ENCODE data around the gene NFIB.

NFIB gene

GRCh38 chr9:14210428-14210827, 103.5 kb downstream of the NFIB start:
- DNase-seq, result no peak

- DNase-seq, result no peak
Measured at GRCh38 chr9:14209399-14210345, 104.3 kb downstream of the NFIB start.

DNA sequence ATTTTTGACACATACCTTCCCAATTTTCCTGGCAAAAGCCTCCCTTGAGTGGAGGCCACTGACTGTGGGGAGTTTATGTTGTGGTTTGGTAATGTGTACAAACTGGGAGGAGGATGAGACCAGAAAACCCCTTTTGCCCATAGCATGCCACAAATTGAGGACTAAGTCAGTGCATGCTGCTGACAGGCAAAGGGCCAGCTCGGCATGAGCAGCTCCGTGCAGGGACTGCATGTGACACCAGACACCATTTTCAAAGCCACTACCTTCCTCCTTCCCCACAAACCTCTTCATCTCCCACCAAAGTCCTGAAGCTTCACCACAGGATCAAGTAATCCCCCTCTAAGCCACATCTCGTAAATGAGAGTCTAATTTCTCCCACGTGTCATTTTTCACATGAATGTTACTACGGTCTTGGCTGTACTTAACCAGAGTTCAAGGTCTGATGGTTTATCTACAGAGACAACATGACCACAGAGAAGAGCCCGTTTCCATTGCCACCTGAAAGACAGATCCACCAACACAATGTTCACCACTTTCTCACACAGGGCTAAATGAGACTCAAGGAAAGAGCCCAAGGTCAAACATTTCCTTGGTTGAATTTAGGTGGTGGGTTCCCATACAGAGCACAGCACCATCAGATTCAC, 106.5 kb downstream of the NFIB start:
- no peak for DNase-seq

GRCh38 chr9:14205463-14205862, 108.5 kb downstream of the NFIB start:
- DNase-seq, result no peak

GRCh38 chr9:14203356-14204056, 110.4 kb downstream of the NFIB start:
- no peak for DNase-seq

GRCh38 chr9:14198841-14199455, 115.0 kb downstream of the NFIB start:
- no peak for DNase-seq

DNA sequence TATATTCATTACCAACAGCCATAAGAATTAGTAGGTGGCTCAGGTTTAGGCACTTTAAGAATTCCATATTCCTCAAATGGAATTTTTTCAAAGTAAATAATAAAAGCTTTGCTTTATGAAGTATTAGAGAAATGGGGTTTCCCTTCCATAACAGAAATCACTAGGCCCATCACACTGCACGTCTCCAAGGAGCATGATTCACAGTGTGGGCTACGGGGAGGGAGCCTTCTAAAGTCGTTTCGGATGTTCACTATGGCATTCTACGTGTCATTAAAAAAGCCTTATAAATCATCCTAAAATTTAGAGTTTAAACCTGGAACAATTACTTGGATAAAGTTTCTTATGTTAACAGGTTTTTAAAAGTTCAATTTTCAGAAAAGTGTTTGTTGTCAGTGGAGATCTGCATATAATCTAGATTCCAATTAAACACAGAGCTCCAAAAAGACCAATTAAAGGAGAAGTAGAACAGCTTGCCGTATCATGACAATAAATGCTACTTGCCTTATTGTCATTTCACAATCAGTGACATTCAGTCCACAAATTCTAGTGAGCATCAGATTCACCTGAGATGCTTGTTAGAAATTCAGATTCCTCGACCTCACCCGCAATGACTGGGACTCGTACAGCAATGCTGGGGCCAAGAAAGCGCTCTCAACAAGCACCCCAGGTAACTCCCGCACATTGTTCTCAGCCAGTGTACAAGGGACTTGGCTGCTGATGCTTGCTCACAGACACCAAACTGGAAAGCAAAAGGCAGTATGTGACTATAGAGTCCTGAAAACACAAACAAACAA, 115.7 kb downstream of the NFIB start:
- DNase-seq, result no peak

DNA sequence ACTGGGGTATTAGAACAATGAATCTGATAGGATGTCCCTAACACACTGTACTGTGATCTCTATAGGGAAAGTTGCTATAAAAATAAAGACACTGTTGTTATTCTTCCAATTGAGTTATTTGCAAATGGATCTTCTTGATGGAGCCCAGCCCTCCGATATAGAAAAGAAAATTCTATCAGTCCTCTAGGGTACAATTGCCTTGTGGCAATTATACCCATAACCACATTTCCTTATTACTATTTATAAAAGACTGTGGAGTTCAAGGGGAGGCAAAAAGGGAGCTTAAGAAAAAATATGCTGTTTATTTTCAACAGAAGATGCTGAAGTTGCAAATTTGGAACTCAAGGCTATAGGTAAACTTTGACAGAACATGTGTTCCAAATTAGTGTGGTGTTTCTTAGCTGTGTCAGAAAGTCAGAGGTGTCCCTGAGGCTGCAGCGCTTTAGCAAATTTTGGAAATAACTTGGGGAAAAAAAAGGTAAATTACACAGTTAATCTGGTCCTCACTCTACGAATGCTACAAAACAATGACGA, 116.5 kb downstream of the NFIB start:
- no peak for DNase-seq

- no peak for DNase-seq
Measured at GRCh38 chr9:14193328-14193990, 120.5 kb downstream of the NFIB start.

DNA sequence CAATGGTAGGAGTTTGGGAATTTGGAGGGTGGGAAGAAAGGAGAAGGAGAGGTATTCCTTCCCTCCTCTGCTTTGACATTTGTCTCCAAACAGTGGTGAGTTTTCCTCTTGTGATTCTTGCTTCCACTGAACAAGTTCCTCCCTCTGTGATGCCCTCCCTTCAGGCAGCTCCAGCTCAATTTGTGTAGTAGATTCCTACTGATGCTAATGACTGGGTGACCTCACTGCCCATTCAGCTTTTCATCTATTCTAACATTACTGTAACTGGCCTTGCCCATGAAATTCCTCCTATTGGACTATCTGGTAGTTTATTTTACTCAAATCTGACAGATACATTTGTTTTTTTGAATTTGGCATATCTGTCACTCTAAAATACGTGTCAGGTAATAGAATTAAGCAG, 121.4 kb downstream of the NFIB start:
- DNase-seq, result no peak

DNA sequence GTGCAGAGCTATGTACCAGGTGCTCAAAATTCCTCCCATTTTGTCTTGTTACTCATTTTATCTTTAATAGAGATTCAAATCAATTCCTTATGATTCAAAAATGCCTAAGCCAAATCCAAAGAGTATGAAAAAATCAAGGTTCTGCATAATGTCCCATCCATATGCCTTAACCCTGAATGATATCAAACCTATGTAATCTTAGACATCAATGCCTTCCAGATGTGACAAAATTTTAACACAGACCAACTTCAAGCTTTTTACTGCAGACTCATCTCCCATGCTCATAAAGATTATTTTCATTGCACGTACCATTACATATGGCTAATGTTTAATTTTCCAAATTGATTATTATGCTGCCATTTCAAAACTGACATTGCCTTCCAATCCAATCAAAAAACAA, 122.4 kb downstream of the NFIB start:
- no peak for DNase-seq

DNA sequence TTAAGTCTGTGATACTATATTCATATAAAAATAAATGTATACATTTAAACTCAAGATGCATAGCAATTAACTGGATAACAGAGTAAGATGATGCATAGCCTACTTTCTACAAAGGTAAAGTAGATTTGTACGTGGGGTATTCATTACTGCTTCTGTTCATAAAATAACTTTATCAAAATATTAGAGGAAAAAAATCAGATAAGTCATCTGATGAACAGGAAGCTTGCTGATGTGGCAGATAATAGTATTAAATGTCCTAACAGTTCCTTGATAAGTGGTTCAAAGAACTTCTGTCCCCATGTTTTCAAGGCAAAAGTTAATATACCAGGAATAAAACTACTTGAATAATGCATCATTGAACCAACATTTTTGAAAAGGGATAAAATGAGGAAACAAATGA, 123.7 kb downstream of the NFIB start:
- no peak for DNase-seq

DNA sequence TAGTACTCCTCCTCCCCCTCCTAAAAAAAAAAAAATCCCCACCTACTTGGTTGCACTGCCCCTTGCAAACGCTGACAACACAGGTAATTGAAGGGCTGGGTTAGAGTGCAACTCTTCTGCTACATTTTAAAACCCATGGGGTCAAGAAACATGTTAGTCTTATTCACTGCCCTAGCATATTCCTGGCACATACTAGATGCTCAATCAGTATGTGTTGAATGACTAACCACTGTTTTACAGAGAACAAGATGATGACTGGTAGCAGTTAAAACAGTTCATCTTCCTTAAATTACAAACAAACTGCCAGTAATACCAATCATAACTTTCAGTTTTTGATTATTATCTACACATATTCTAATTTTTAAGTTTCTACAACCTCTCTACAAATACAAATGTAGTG, 124.4 kb downstream of the NFIB start:
- no peak for DNase-seq

GRCh38 chr9:14189146-14189545, 124.8 kb downstream of the NFIB start:
- DNase-seq, result no peak

DNA sequence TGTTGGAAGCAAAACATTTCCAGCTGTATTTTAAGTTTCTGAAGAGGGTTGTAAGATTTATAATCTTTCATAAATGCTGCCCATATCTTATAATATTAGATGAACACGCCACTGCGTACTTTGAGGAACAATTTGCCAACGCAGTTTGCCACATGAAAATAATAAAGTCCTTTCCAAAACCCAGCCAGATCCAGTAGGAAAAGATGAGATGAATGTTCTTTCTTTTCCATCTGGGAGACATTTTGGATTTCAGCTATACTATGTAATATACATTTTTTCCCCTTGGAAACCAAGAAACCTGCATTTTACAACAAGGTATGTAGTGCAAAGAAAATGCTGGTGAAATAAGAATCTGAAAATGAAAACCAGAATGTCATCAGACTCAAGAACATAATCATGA, 125.4 kb downstream of the NFIB start:
- DNase-seq, result no peak

GRCh38 chr9:14188011-14188410, 125.9 kb downstream of the NFIB start:
- DNase-seq, result no peak

GRCh38 chr9:14186096-14186495, 127.8 kb downstream of the NFIB start:
- no peak for DNase-seq

GRCh38 chr9:14185016-14185415, 128.9 kb downstream of the NFIB start:
- no peak for DNase-seq

DNA sequence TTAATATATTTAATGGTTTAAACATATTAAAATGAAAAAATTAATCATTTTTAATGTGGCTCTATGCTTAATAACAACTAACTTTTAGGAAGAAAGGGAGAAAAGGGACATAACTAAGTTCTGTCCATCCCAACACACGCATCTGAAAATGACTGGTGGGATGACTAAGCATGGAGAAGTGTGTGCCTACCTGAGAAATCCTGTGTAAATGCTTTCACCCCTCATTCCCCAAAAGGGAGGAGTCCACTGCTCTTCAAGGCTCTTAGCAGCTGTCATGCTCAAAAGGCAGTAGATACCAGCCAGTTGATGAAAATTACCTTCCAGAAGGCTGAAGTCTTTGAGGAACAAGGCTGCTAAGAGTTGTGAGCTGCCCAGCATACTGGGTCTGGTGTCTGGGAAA, 130.9 kb downstream of the NFIB start:
- no peak for DNase-seq

DNA sequence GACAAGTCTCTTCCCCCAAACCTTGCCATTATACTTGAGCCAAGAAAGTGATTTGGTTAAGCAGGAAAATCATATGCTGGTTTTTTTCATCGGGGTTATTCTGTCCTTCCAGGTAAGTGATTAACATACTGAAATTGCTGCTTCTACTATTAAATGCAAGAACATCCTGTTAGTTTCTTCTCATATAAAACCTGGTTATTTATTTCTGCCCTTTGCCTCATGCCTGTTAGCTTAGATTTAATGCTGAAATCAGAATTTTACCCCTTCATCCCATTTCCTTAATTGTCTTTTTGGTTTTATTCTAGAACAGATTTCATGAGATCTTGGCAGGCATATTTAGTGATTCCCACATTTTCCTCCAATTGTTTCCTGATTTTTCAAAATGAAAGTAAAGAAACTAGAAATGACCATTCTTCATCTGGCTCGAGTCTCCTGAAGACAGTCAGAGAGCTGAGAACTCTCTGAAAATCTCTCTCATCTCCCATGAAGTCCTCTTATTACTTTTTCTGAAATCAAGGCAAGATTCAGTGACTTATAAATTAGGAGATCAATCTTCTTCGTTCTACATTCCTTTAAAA, 132.9 kb downstream of the NFIB start:
- DNase-seq, result no peak

Measured in activated CD4-positive, alpha-beta T cell treated with anti-CD3 and anti-CD28 coated beads, Interleukin-2, amount 50 U/mL, for 16 hours (primary cell).